Adrenal gland (tissue), 12 donors: Measurements from ENCODE around the gene PCDH9. TPM values are rescaled to one million over a fixed set of nuclear protein-coding genes. Genes with fewer than 3 reads are reported as not detected.
"Not testable (repeated sequence)": the region's sequence is repeated elsewhere in the genome, so short reads cannot be mapped to it uniquely, and the experiment has no call there.

Experiments
- DNase-seq, 7 donors: peaks; one replicate each; pipeline ENCODE4 v3.0.0-alpha.2; 2019 to 2020
- H3K27ac ChIP-seq, 5 donors: fragments of 200-600 bp; sonication (generic) in 4 of 5; 1 replicate in 3 of 5; 2 replicates in 2 of 5; pipeline versions ENCODE4 v1.5.1 to v1.8.0; 2016 to 2020; ENCODE audit warnings: mild to moderate bottlenecking in 1 of 5
- H3K27me3 ChIP-seq: fragments of 200-600 bp; 2 replicates; pipeline ENCODE4 v1.8.0; 2021
- H3K36me3 ChIP-seq, 2 donors: fragments of 200-600 bp; replicated peaks in 1 of 2; 1 replicate in 1 of 2; 2 replicates in 1 of 2; pipeline versions ENCODE4 v1.5.1 to v1.8.0; 2018 to 2022
- H3K4me1 ChIP-seq, 2 donors: fragments of 200-600 bp; replicated peaks in 1 of 2; 1 replicate in 1 of 2; 2 replicates in 1 of 2; pipeline versions ENCODE4 v1.5.1 to v1.8.0; 2018 to 2021
- H3K4me3 ChIP-seq, 4 donors: fragments of 200-600 bp; sonication (generic) in 3 of 4; one replicate each; pipeline ENCODE4 v1.5.1; 2016 to 2018
- H3K9me3 ChIP-seq, 3 donors: fragments of 200-600 bp; sonication (generic) in 1 of 3; replicated peaks in 1 of 3; 1 replicate in 2 of 3; 2 replicates in 1 of 3; pipeline versions ENCODE4 v1.5.1 to v1.8.0; 2016 to 2021
- CTCF ChIP-seq, 6 experiments: fragments of 450-650 bp in 4 of 6; fragments of 200-600 bp in 2 of 6; sonication (generic) in 1 of 6; IDR thresholded peaks; 1 replicate in 5 of 6; 2 replicates in 1 of 6; pipeline versions ENCODE4 v1.5.1 to v1.8.0; 2016 to 2021; ENCODE audit warnings: antibody characterized with exemption in 6 of 6, mild to moderate bottlenecking in 2 of 6, moderate library complexity in 1 of 6
- POLR2A ChIP-seq, 2 donors: fragments of 450-650 bp; IDR thresholded peaks; one replicate each; pipeline ENCODE4 v1.6.1; 2017; ENCODE audit warnings: antibody characterized with exemption in 2 of 2, mild to moderate bottlenecking in 2 of 2, moderate library complexity in 1 of 2
- WGBS, 4 donors: extraction: QIAGEN DNeasy Blood & Tissue Kit in 2 of 4; methylation state at CpG; one replicate each; pipeline versions ENCODE4 v1.1.5 to v1.1.7; 2013 to 2017; 5-methylcytosine and 5-hydroxymethylcytosine counted together
- intact Hi-C, 2 donors: fragments of 100-400 bp; cut with DNase I; formaldehyde crosslinking; loops; one replicate each; pipeline versions ENCODE4 v1.14.1 to v1.15.0; 2022 to 2023
- polyA plus RNA-seq, 3 donors: library from polyadenylated mRNA; stranded (reverse); fragments of 200-250 nt in 2 of 3; fragments of 350-450 nt in 1 of 3; fragmentation: Illumina TruSeq in 1 of 3; extraction: RNeasy Lipid Tissue Mini Kit (QIAGEN cat#74804) in 1 of 3; gene quantifications; one replicate each; pipeline ENCODE4 v1.2.3, GENCODE V29; 2013 to 2014
- total RNA-seq, 9 donors: library from RNA; depleted of rRNA in 4 of 9; stranded (reverse); fragments of >200 nt in 4 of 9; fragments of 120-200 nt in 1 of 9; fragmentation: NEBNext Ultra II Directional in 1 of 9; extraction: Animal tissue kit (Norgen Biotek cat#: 25700) in 1 of 9; gene quantifications; one replicate each; pipeline versions ENCODE4 v1.1.0 to v1.2.4, GENCODE V29; 2013 to 2023
- donor health status: healthy with polysubstance abuse.
- donor health status: Bipolar disorder and iron deficiency.
- donor health status: DM: yes; HTN: yes; CAD: no.
- donor health status: DM: no; HTN: no; CAD: no.
- donor health status: DM: no; HTN: no; CAD: no.
- donor health status: DM: yes; HTN: yes; CAD: no.

PCDH9 gene
- total and polyA plus RNA-seq, 12 donors: 0.71 to 10.9 (median 3.6) TPM

- H3K27ac ChIP-seq: no peak overlapping the region
- intact Hi-C loops: no loop called here
- H3K27me3 ChIP-seq: no peaks in the 10 kb centered on the region
- WGBS, 4 donors: 78 to 84% (median 82%) methylated on average over 3 of the region's 3 CpGs
- no peak overlapping the region for H3K4me3 ChIP-seq
- H3K9me3 ChIP-seq: no peaks in the 10 kb centered on the region
- H3K4me1 ChIP-seq: no peaks in the 10 kb centered on the region
- TF ChIP-seq POLR2A (IDR thresholded peaks at IDR 0.05) (no peak), CTCF (IDR thresholded peaks at IDR 0.05) (no peak)
- DNase-seq: no peak
- H3K36me3 ChIP-seq: no peaks in the 10 kb centered on the region
These were observed 132.2 kb downstream of the PCDH9 start for GRCh38 chr13:67097892-67098452.

GRCh38 chr13:67096893-67097292 lies 133.2 kb downstream of the PCDH9 start:
- H3K27me3 ChIP-seq, H3K27ac ChIP-seq, H3K9me3 ChIP-seq, H3K36me3 ChIP-seq, H3K4me3 ChIP-seq, DNase-seq, H3K4me1 ChIP-seq, intact Hi-C loops: not testable (repeated sequence)
- WGBS, 4 donors: 90 to 95% (median 92%) methylated on average over 5 of the region's 5 CpGs

GRCh38 chr13:67096418-67096817 lies 133.7 kb downstream of the PCDH9 start:
- H3K27me3 ChIP-seq: no peaks in the 10 kb centered on the region
- no peak overlapping the region for H3K27ac ChIP-seq
- H3K9me3 ChIP-seq: no peaks in the 10 kb centered on the region
- DNase-seq: no peak
- intact Hi-C loops: no loop called here
- WGBS, 4 donors: 84 to 89% (median 87%) methylated on average over 2 of the region's 2 CpGs
- H3K4me1 ChIP-seq: no peaks in the 10 kb centered on the region
- H3K4me3 ChIP-seq: no peak overlapping the region
- H3K36me3 ChIP-seq: no peaks in the 10 kb centered on the region
- TF ChIP-seq POLR2A (IDR thresholded peaks at IDR 0.05): no peak
- TF ChIP-seq CTCF (IDR thresholded peaks at IDR 0.05): no peak

- H3K4me3 ChIP-seq: no peak overlapping the region
- intact Hi-C loops: no loop called here
- H3K4me1 ChIP-seq: no peaks in the 10 kb centered on the region
- no peaks in the 10 kb centered on the region for H3K9me3 ChIP-seq
- H3K36me3 ChIP-seq: no peaks in the 10 kb centered on the region
- H3K27me3 ChIP-seq: no peaks in the 10 kb centered on the region
- TF ChIP-seq POLR2A (IDR thresholded peaks at IDR 0.05) (no peak), CTCF (IDR thresholded peaks at IDR 0.05) (no peak)
- peak in 1 of 7 donors; percentile 5 for DNase-seq
- 36 to 52% (median 37%) methylated on average over 1 of the region's 1 CpG for WGBS, 4 donors
- no peak overlapping the region for H3K27ac ChIP-seq
These were observed 134.5 kb downstream of the PCDH9 start for GRCh38 chr13:67095621-67096020.

- no peaks in the 10 kb centered on the region for H3K9me3 ChIP-seq
- DNase-seq: no peak
- intact Hi-C loops: no loop called here
- no peak for TF ChIP-seq POLR2A (IDR thresholded peaks at IDR 0.05)
- TF ChIP-seq CTCF (IDR thresholded peaks at IDR 0.05): no peak
- H3K36me3 ChIP-seq: no peaks in the 10 kb centered on the region
- 82 to 90% (median 84%) methylated on average over 3 of the region's 3 CpGs for WGBS, 4 donors
- H3K4me1 ChIP-seq: no peaks in the 10 kb centered on the region
- H3K27ac ChIP-seq: no peak overlapping the region
- H3K4me3 ChIP-seq: no peak overlapping the region
- H3K27me3 ChIP-seq: no peaks in the 10 kb centered on the region
These were observed 135.2 kb downstream of the PCDH9 start for GRCh38 chr13:67094952-67095351.
